DND-41 (cell line): ENCODE results near the gene PAPPA2.

ENCODE experiments used
- CTCF ChIP-seq: IDR thresholded peaks from 2 replicates; pipeline ENCODE4 v1.5.1; 2012; ENCODE audit warnings: borderline replicate concordance, low read length, moderate library complexity, mild to moderate bottlenecking; ENCODE audit not compliant: poor library complexity, severe bottlenecking; ENCODE audit errors: extremely low read depth
- EZH2 ChIP-seq: IDR thresholded peaks from 3 replicates; pipeline ENCODE4 v1.6.1; 2012; ENCODE audit warnings: borderline replicate concordance, low read depth, mild to moderate bottlenecking, moderate library complexity, low read length, inconsistent platforms; ENCODE audit not compliant: severe bottlenecking

GRCh38 chr1:176850871-176851270 lies 387.9 kb downstream of the PAPPA2 start:
- no peak for TF ChIP-seq CTCF
- no peak for TF ChIP-seq EZH2
